ENCODE results near the gene KPTN. TPM values are rescaled to one million over a fixed set of nuclear protein-coding genes. Genes with fewer than 3 reads are reported as not detected.

The KPTN gene
- total RNA-seq, 4 donors from 2014 or later: 3.9 to 7.2 (median 4.1) TPM

- TF ChIP-seq CTCF (IDR thresholded peaks at IDR 0.05; ENCODE audit: low read depth): no peak
Observed at GRCh38 chr19:47493378-47494210, 9.6 kb upstream of the KPTN start.

GRCh38 chr19:47492571-47493377 lies 8.8 kb upstream of the KPTN start:
- no peak for TF ChIP-seq CTCF (IDR thresholded peaks at IDR 0.05; ENCODE audit: low read depth)

GRCh38 chr19:47492137-47492533 lies 8.1 kb upstream of the KPTN start:
- no peak for TF ChIP-seq CTCF (IDR thresholded peaks at IDR 0.05; ENCODE audit: low read depth)

- no peak for TF ChIP-seq CTCF (IDR thresholded peaks at IDR 0.05; ENCODE audit: low read depth)
Observed at GRCh38 chr19:47491358-47492136, 7.5 kb upstream of the KPTN start.

GRCh38 chr19:47490847-47491246 lies 6.8 kb upstream of the KPTN start:
- TF ChIP-seq CTCF (IDR thresholded peaks at IDR 0.05; ENCODE audit: low read depth): no peak

- TF ChIP-seq CTCF (IDR thresholded peaks at IDR 0.05; ENCODE audit: low read depth): no peak
Observed at GRCh38 chr19:47490031-47490430, 6.0 kb upstream of the KPTN start.

Data from subcutaneous adipose tissue (tissue), 4 donors.